Mesendoderm (in vitro differentiated cells): Measurements from ENCODE around the gene EXOC2.

Experiments used
- DNase-seq: peaks from one replicate; pipeline ENCODE4 v3.0.0; 2013
- H2AK5ac ChIP-seq: 2 replicates; pipeline ENCODE4 v1.6.1; 2013; ENCODE audit warnings: low read length, inconsistent platforms
- H2BK120ac ChIP-seq: 2 replicates; pipeline ENCODE4 v1.6.1; 2013; ENCODE audit warnings: low read depth, mild to moderate bottlenecking, low read length, moderate library complexity, mixed read lengths
- H2BK15ac ChIP-seq: replicated peaks from 2 replicates; pipeline ENCODE4 v1.6.1; 2013; ENCODE audit warnings: low read depth, mild to moderate bottlenecking, moderate library complexity
- H2BK5ac ChIP-seq: 2 replicates; pipeline ENCODE4 v1.6.1; 2013; ENCODE audit warnings: low read length, inconsistent platforms
- H3K18ac ChIP-seq: 2 replicates; pipeline ENCODE4 v1.6.1; 2013; ENCODE audit warnings: mild to moderate bottlenecking, low read length, mixed read lengths
- H3K23ac ChIP-seq: one replicate; pipeline ENCODE4 v1.6.1; 2013; ENCODE audit warnings: low read length
- H3K27ac ChIP-seq: 2 replicates; pipeline ENCODE4 v1.5.1; 2013; ENCODE audit warnings: low read depth, mild to moderate bottlenecking, inconsistent platforms, low read length, moderate library complexity
- H3K27me3 ChIP-seq: 2 replicates; pipeline ENCODE4 v1.6.1; 2013; ENCODE audit warnings: low read length, control low read depth, mild to moderate bottlenecking, inconsistent platforms; ENCODE audit not compliant: insufficient read depth, poor library complexity
- H3K36me3 ChIP-seq: 2 replicates; pipeline ENCODE4 v1.6.1; 2013; ENCODE audit warnings: low read length, inconsistent platforms; ENCODE audit not compliant: control insufficient read depth, insufficient read depth
- H3K4ac ChIP-seq: one replicate; pipeline ENCODE4 v1.6.1; 2013; ENCODE audit warnings: low read depth, mild to moderate bottlenecking, low read length, moderate library complexity
- H3K4me1 ChIP-seq: 2 replicates; pipeline ENCODE4 v1.6.1; 2013; ENCODE audit warnings: low read depth, low read length, inconsistent platforms; ENCODE audit not compliant: control insufficient read depth
- H3K4me2 ChIP-seq: 2 replicates; pipeline ENCODE4 v1.6.1; 2013; ENCODE audit warnings: low read length
- H3K4me3 ChIP-seq: 2 replicates; pipeline ENCODE4 v1.5.1; 2013; ENCODE audit warnings: mild to moderate bottlenecking, low read length
- H3K56ac ChIP-seq: one replicate; pipeline ENCODE4 v1.6.1; 2013; ENCODE audit warnings: low read length
- H3K79me1 ChIP-seq: 2 replicates; pipeline ENCODE4 v1.6.1; 2013; ENCODE audit warnings: low read length, inconsistent platforms
- H3K79me2 ChIP-seq: 2 replicates; pipeline ENCODE4 v1.6.1; 2013; ENCODE audit warnings: mild to moderate bottlenecking, low read length; ENCODE audit not compliant: control insufficient read depth, insufficient read depth
- H3K9ac ChIP-seq: 2 replicates; pipeline ENCODE4 v1.6.1; 2013; ENCODE audit warnings: low read length, inconsistent platforms
- H4K5ac ChIP-seq: one replicate; pipeline ENCODE4 v1.6.1; 2013; ENCODE audit warnings: low read length
- H4K8ac ChIP-seq: one replicate; pipeline ENCODE4 v1.6.1; 2013; ENCODE audit warnings: low read depth, mild to moderate bottlenecking, control low read depth, low read length, moderate library complexity
- WGBS: extraction: QIAGEN DNeasy Blood & Tissue Kit; methylation state at CpG from one replicate; pipeline ENCODE4 v1.1.7; 2013; ENCODE audit warnings: low lambda C conversion rate, missing lambda C conversion rate; ENCODE audit not compliant: insufficient coverage; ENCODE audit errors: extremely low coverage; 5-methylcytosine and 5-hydroxymethylcytosine counted together

EXOC2 gene

GRCh38 chr6:549906-550305 lies 143.0 kb downstream of the EXOC2 start:
- Histone ChIP-seq H2BK15ac (no peak overlapping the region), H3K23ac (no peak overlapping the region), H3K79me2 (no peaks in the 10 kb centered on the region), H3K9ac (no peak overlapping the region), H4K8ac (no peak overlapping the region), H3K27ac (no peak overlapping the region), H3K36me3 (no peaks in the 10 kb centered on the region), H3K4ac (no peak overlapping the region), H3K27me3 (no peaks in the 10 kb centered on the region), H3K4me1 (peaks cover 3% of the 10 kb centered on the region), H3K56ac (no peak overlapping the region), H3K4me2 (no peak overlapping the region), H3K4me3 (no peak overlapping the region), H4K5ac (no peak overlapping the region), H2AK5ac (no peak overlapping the region), H3K79me1 (no peaks in the 10 kb centered on the region), H3K18ac (no peak overlapping the region), H2BK120ac (no peak overlapping the region), H2BK5ac (no peak overlapping the region)
- no peak for DNase-seq
- WGBS: no CpG with 5 or more reads among the region's 6 CpGs

GRCh38 chr6:548517-548916 lies 144.4 kb downstream of the EXOC2 start:
- Histone ChIP-seq H3K4me2 (no peak overlapping the region), H3K27ac (no peak overlapping the region), H3K4me1 (peaks cover 3% of the 10 kb centered on the region), H3K23ac (no peak overlapping the region), H2AK5ac (no peak overlapping the region), H3K18ac (no peak overlapping the region), H4K8ac (no peak overlapping the region), H3K4me3 (no peak overlapping the region), H2BK120ac (no peak overlapping the region), H3K79me2 (no peaks in the 10 kb centered on the region), H3K36me3 (no peaks in the 10 kb centered on the region), H3K9ac (no peak overlapping the region), H3K4ac (no peak overlapping the region), H4K5ac (no peak overlapping the region), H2BK5ac (no peak overlapping the region), H3K79me1 (no peaks in the 10 kb centered on the region), H3K27me3 (no peaks in the 10 kb centered on the region), H2BK15ac (no peak overlapping the region), H3K56ac (no peak overlapping the region)
- no peak for DNase-seq
- no CpG with 5 or more reads among the region's 6 CpGs for WGBS

- DNase-seq: no peak
- H4K5ac ChIP-seq: no peak overlapping the region
- H3K27me3 ChIP-seq: no peaks in the 10 kb centered on the region
- H2AK5ac ChIP-seq: no peak overlapping the region
- H3K9ac ChIP-seq: no peak overlapping the region
- no peaks in the 10 kb centered on the region for H3K36me3 ChIP-seq
- H3K4me2 ChIP-seq: no peak overlapping the region
- H3K79me2 ChIP-seq: no peaks in the 10 kb centered on the region
- no peak overlapping the region for H3K4ac ChIP-seq
- H2BK120ac ChIP-seq: no peak overlapping the region
- no peak overlapping the region for H2BK5ac ChIP-seq
- no peak overlapping the region for H3K23ac ChIP-seq
- no peak overlapping the region for H3K4me3 ChIP-seq
- no peak overlapping the region for H4K8ac ChIP-seq
- no peak overlapping the region for H3K56ac ChIP-seq
- peaks cover 3% of the 10 kb centered on the region for H3K4me1 ChIP-seq
- H3K18ac ChIP-seq: no peak overlapping the region
- no CpG with 5 or more reads among the region's 5 CpGs for WGBS
- no peak overlapping the region for H2BK15ac ChIP-seq
- H3K79me1 ChIP-seq: no peaks in the 10 kb centered on the region
- no peak overlapping the region for H3K27ac ChIP-seq
These were observed 144.8 kb downstream of the EXOC2 start for GRCh38 chr6:548091-548490.

DNA sequence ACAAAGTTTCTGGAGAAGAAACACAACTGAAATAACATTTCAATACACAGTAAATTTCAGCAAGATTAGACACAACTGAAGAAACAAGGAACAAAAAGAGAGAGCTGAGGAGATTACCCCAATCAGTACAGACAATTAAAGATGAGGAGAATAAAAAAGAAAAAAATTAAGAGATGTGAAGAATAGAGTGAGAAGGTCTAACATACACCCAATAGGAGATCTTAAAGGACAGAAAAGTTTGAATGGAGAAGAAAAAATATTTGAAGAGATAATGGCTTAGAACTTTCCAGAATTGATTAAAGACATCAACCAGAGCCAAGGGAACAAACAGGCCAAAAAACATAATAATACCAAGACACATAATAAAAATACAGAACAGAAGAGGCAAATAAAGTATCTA lies 152.4 kb downstream of the EXOC2 start:
- no peak overlapping the region for H3K27ac ChIP-seq
- H3K23ac ChIP-seq: no peak overlapping the region
- H3K9ac ChIP-seq: no peak overlapping the region
- H4K5ac ChIP-seq: no peak overlapping the region
- H3K4me2 ChIP-seq: no peak overlapping the region
- H3K4ac ChIP-seq: no peak overlapping the region
- H3K4me3 ChIP-seq: no peak overlapping the region
- H4K8ac ChIP-seq: no peak overlapping the region
- no peak overlapping the region for H2BK5ac ChIP-seq
- DNase-seq: no peak
- H3K79me2 ChIP-seq: no peaks in the 10 kb centered on the region
- no peaks in the 10 kb centered on the region for H3K79me1 ChIP-seq
- H2BK120ac ChIP-seq: no peak overlapping the region
- no peaks in the 10 kb centered on the region for H3K36me3 ChIP-seq
- no peak overlapping the region for H3K18ac ChIP-seq
- no peak overlapping the region for H2BK15ac ChIP-seq
- H3K27me3 ChIP-seq: no peaks in the 10 kb centered on the region
- H3K4me1 ChIP-seq: no peaks in the 10 kb centered on the region
- no peak overlapping the region for H2AK5ac ChIP-seq
- H3K56ac ChIP-seq: no peak overlapping the region

GRCh38 chr6:537114-537513 lies 155.8 kb downstream of the EXOC2 start:
- DNase-seq: no peak
- Histone ChIP-seq H2BK5ac (no peak overlapping the region), H3K27ac (no peak overlapping the region), H3K79me2 (no peaks in the 10 kb centered on the region), H3K36me3 (no peaks in the 10 kb centered on the region), H3K27me3 (no peaks in the 10 kb centered on the region), H3K4me2 (no peak overlapping the region), H4K5ac (no peak overlapping the region), H3K56ac (no peak overlapping the region), H3K4me3 (no peak overlapping the region), H2AK5ac (no peak overlapping the region), H3K79me1 (no peaks in the 10 kb centered on the region), H3K23ac (no peak overlapping the region), H2BK15ac (no peak overlapping the region), H3K9ac (no peak overlapping the region), H3K4ac (no peak overlapping the region), H3K18ac (no peak overlapping the region), H3K4me1 (no peaks in the 10 kb centered on the region), H2BK120ac (no peak overlapping the region), H4K8ac (no peak overlapping the region)
- WGBS: no CpG with 5 or more reads among the region's 56 CpGs

DNA sequence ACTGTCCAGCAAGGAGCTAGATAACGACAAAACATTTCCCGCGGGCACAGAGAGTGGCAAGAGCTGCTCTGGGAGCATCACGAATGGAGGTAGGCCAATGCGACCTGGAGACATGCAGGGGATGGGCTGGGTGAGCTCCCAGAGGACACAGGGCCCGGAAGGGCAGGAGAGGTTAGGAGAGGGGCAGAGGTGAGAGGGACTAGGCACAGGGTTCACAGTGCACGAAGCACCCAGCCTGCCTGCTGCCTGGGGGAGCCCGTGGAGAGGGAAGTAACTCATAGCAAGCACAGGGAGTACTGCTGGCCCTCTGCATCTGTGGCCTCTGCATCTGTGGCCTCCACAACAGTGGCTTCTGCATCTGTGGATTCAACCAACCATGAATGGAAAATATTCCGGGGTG lies 162.5 kb downstream of the EXOC2 start:
- Histone ChIP-seq H2BK120ac (no peak overlapping the region), H3K4me1 (no peaks in the 10 kb centered on the region), H2AK5ac (no peak overlapping the region), H3K4me3 (no peak overlapping the region), H2BK5ac (no peak overlapping the region), H3K27ac (no peak overlapping the region), H3K79me2 (no peaks in the 10 kb centered on the region), H3K56ac (no peak overlapping the region), H3K18ac (no peak overlapping the region), H3K27me3 (no peaks in the 10 kb centered on the region), H4K5ac (no peak overlapping the region), H3K23ac (no peak overlapping the region), H4K8ac (no peak overlapping the region), H2BK15ac (no peak overlapping the region), H3K4me2 (no peak overlapping the region), H3K79me1 (no peaks in the 10 kb centered on the region), H3K4ac (no peak overlapping the region), H3K9ac (no peak overlapping the region), H3K36me3 (no peaks in the 10 kb centered on the region)
- no CpG with 5 or more reads among the region's 9 CpGs for WGBS
- DNase-seq: no peak
